Kidney (tissue), 14 donors: ENCODE measurements around the gene ROCK2. TPM values are rescaled to one million over a fixed set of nuclear protein-coding genes. Genes with fewer than 3 reads are reported as not detected.

ENCODE experiments used
- DNase-seq, 5 donors: peaks; one replicate each; pipeline ENCODE4 v3.0.0-alpha.2; 2013 to 2020
- FAIRE-seq: peaks from 2 replicates; lab custom pipeline; 2012; peaks lifted over from hg19 to GRCh38; lab: Jason Lieb, UNC
- H3K27ac ChIP-seq, 2 donors: one replicate each; pipeline ENCODE4 v1.7.0; 2013; ENCODE audit warnings: low read depth in 2 of 2, low read length in 2 of 2, inconsistent platforms in 1 of 2
- H3K27me3 ChIP-seq: one replicate; pipeline ENCODE4 v1.7.1; 2013; ENCODE audit warnings: low read length, inconsistent platforms; ENCODE audit not compliant: control insufficient read depth, insufficient read depth
- H3K36me3 ChIP-seq, 3 donors: one replicate each; pipeline versions ENCODE4 v1.7.0 to v1.7.1; 2013; ENCODE audit warnings: low read length in 3 of 3, control low read depth in 1 of 3, inconsistent platforms in 1 of 3; ENCODE audit not compliant: insufficient read depth in 3 of 3, control insufficient read depth in 2 of 3
- H3K4me1 ChIP-seq, 3 donors: one replicate each; pipeline versions ENCODE4 v1.7.0 to v1.7.1; 2013; ENCODE audit warnings: low read length in 3 of 3, inconsistent platforms in 1 of 3, low read depth in 1 of 3; ENCODE audit not compliant: control insufficient read depth in 2 of 3, insufficient read depth in 2 of 3
- H3K4me3 ChIP-seq, 3 donors: one replicate each; pipeline versions ENCODE4 v1.7.0 to v1.8.1; 2013; ENCODE audit warnings: low read length in 3 of 3, control low read depth in 1 of 3, inconsistent platforms in 1 of 3
- H3K9ac ChIP-seq, 3 donors: one replicate each; pipeline versions ENCODE4 v1.7.0 to v1.7.1; 2013; ENCODE audit warnings: low read length in 3 of 3, control low read depth in 1 of 3, inconsistent platforms in 1 of 3
- H3K9me3 ChIP-seq, 3 donors: one replicate each; pipeline versions ENCODE4 v1.7.0 to v1.7.1; 2013; ENCODE audit warnings: low read length in 3 of 3, control low read depth in 1 of 3, inconsistent platforms in 1 of 3; ENCODE audit not compliant: control insufficient read depth in 2 of 3, insufficient read depth in 1 of 3
- intact Hi-C: fragments of 100-400 bp; cut with DNase I; formaldehyde crosslinking; loops from one replicate; pipeline ENCODE4 v1.11.1; 2022
- polyA plus RNA-seq: library from polyadenylated mRNA; stranded (reverse); fragments of 350-450 nt; fragmentation: Illumina TruSeq; extraction: RNeasy Lipid Tissue Mini Kit (QIAGEN cat#74804); gene quantifications from one replicate; pipeline ENCODE4 v1.2.3, GENCODE V29; 2014; ENCODE audit warnings: low read depth, low replicate concordance; ENCODE audit not compliant: insufficient read depth
- total RNA-seq: library from RNA; stranded (reverse); fragmentation: NEBNext Ultra II Directional; extraction: Animal tissue kit (Norgen Biotek cat#: 25700); gene quantifications from one replicate; pipeline ENCODE4 v1.2.1, GENCODE V29; 2021
- TF ChIP-seq, protein P1 (sequence below): IDR thresholded peaks from 3 replicates; pipeline ENCODE4 v1.5.1; 2012; ENCODE audit warnings: mild to moderate bottlenecking, moderate library complexity, borderline replicate concordance; ENCODE audit not compliant: insufficient read depth; ENCODE audit errors: extremely low read depth
- donor health status: control.
- donor health status: control.
- donor health status: control.
- donor health status: control.
- donor health status: control.
- donor health status: DM: yes; HTN: yes; CAD: no.
- donor health status: Normal renal cell carcinoma (clear cell type).

ROCK2 gene
- total and polyA plus RNA-seq, 2 donors from 2014 or later: 6.7 to 58.3 TPM

DNA sequence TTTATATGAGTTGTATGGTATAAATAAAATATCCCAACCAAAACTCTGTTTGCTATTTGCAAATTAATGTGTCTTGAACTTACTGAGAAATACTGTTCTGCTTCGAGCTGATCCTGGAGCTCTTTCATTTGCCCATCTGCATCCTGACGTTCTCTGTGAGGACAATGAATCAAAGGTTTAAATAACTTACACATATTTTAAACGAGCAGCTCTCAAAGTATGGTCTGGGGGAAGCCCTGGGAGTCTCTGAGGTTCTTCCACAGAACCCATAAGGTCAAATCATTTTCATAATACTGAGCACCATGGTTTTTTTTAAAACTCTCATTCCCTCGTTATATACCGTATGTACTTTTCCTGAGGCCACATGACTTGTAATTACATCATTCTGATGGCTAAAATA lies 142.5 kb downstream of the ROCK2 start:
- H3K36me3 ChIP-seq: peaks cover 4 to 31% (median 12%) of the 10 kb centered on the region in 3 donors

DNA sequence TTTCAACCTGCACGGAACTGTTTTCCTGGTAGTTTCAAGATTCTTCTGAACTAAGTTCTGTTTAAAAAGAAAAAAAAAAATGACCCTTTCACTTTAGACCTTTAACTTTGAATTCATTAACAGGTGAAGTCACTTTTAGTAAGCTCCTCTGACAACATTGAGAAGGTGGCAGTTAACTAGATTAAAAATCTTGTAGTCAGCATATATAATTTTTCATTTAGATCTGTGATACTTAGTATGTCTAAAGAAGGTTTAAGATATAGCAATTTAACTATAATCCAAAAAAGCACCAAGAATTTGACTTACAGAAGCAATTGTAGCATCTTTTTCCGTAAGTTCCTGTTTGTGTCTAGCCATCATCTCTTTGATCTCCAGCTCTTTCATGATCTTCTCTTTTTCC lies 143.8 kb downstream of the ROCK2 start:
- Histone ChIP-seq H3K9me3 (no peaks in the 10 kb centered on the region), H3K9ac (no peak overlapping the region), H3K27me3 (no peaks in the 10 kb centered on the region), H3K27ac (no peak overlapping the region), H3K4me3 (no peak overlapping the region), H3K4me1 (no peaks in the 10 kb centered on the region), H3K36me3 (peaks cover 4 to 39% (median 14%) of the 10 kb centered on the region in 3 donors)
- DNase-seq: no peak
- intact Hi-C loops: no loop called here
- FAIRE-seq: no peak
- TF ChIP-seq, protein P1, sequence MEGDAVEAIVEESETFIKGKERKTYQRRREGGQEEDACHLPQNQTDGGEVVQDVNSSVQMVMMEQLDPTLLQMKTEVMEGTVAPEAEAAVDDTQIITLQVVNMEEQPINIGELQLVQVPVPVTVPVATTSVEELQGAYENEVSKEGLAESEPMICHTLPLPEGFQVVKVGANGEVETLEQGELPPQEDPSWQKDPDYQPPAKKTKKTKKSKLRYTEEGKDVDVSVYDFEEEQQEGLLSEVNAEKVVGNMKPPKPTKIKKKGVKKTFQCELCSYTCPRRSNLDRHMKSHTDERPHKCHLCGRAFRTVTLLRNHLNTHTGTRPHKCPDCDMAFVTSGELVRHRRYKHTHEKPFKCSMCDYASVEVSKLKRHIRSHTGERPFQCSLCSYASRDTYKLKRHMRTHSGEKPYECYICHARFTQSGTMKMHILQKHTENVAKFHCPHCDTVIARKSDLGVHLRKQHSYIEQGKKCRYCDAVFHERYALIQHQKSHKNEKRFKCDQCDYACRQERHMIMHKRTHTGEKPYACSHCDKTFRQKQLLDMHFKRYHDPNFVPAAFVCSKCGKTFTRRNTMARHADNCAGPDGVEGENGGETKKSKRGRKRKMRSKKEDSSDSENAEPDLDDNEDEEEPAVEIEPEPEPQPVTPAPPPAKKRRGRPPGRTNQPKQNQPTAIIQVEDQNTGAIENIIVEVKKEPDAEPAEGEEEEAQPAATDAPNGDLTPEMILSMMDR: no peak

More for the DNA sequence above, 142.5 kb downstream of the ROCK2 start:
- FAIRE-seq (no peak), DNase-seq (no peak)
- no peak overlapping the region for H3K4me3 ChIP-seq
- H3K27me3 ChIP-seq: no peaks in the 10 kb centered on the region
- H3K9ac ChIP-seq: no peak overlapping the region
- intact Hi-C loops: no loop called here
- TF ChIP-seq, protein P1: no peak
- no peak overlapping the region for H3K27ac ChIP-seq
- no peaks in the 10 kb centered on the region for H3K9me3 ChIP-seq
- H3K4me1 ChIP-seq: no peaks in the 10 kb centered on the region

DNA sequence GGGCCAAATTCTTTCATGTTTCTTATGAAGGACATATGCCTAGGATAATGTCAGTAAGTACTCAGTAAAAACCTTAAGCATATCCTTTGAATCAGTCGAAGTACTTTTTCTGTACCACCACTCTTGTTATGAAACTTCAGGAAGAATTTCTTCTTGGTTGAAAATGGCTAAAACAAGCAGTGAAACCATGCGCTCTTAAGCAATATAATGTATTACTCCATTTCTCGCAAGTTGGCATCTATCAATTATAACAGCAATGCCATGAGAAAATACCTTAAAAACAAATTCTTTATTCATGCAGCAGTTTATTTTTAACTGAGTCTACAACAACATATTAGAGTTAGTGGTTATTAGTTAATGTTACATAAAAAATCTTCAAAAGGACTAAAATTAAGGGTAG lies 148.2 kb downstream of the ROCK2 start:
- TF ChIP-seq, protein P1: no peak
- intact Hi-C loops: no loop called here
- Histone ChIP-seq H3K36me3 (peaks cover 7 to 33% (median 13%) of the 10 kb centered on the region in 3 donors), H3K27ac (no peak overlapping the region), H3K27me3 (no peaks in the 10 kb centered on the region), H3K4me3 (no peak overlapping the region), H3K9ac (no peak overlapping the region), H3K9me3 (no peaks in the 10 kb centered on the region), H3K4me1 (no peaks in the 10 kb centered on the region)
- no peak for DNase-seq
- no peak for FAIRE-seq

DNA sequence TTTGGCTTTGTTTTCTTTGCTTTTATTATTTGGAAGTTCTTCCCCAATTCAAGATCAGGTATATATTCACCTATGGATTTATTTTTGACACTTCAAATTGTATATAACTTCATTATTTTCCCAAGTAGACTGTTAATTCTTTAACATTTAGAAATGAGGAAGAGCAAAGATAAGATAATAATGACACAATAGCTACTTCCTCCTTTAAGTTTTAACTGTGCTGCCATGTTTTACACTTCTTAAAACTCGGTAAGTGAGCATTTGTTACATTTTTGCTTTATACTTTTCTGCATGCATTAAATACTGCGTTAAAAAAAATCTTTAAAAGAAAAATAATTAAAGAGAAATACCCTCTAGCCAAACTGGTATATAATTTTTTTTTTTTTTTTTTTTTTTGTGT lies 156.7 kb downstream of the ROCK2 start:
- Histone ChIP-seq H3K9me3 (no peaks in the 10 kb centered on the region), H3K27me3 (no peaks in the 10 kb centered on the region), H3K9ac (no peak overlapping the region), H3K27ac (no peak overlapping the region), H3K4me3 (no peak overlapping the region), H3K4me1 (no peaks in the 10 kb centered on the region), H3K36me3 (peaks cover 2 to 12% (median 5%) of the 10 kb centered on the region in 3 donors)
- FAIRE-seq (no peak), DNase-seq (no peak)
- intact Hi-C loops: no loop called here
- TF ChIP-seq, protein P1: no peak
